DOHH2 (cell line): ENCODE results near the gene TMEM106C.
A peak's percentile ranks its signal among the peaks of the same experiment; 100 is the strongest.

ENCODE experiments used
- H3F3A ChIP-seq: fragments of 200-600 bp; sonication (generic), shearing (Covaris generic); 2 replicates; pipeline ENCODE4 v1.6.0; 2016; ENCODE audit warnings: antibody characterized with exemption, mild to moderate bottlenecking; ENCODE audit not compliant: control insufficient read depth, insufficient read depth
- H3K27ac ChIP-seq: fragments of 200-600 bp; sonication (generic); 2 replicates; pipeline ENCODE4 v1.5.1; 2014; ENCODE audit warnings: low read depth, mild to moderate bottlenecking, low read length, moderate library complexity
- H3K27me3 ChIP-seq: fragments of 200-600 bp; sonication (generic); 2 replicates; pipeline ENCODE4 v1.6.1; 2014; ENCODE audit warnings: mild to moderate bottlenecking, low read length, mixed read lengths; ENCODE audit not compliant: control insufficient read depth
- H3K36me3 ChIP-seq: fragments of 200-600 bp; sonication (generic); 2 replicates; pipeline ENCODE4 v1.6.1; 2014; ENCODE audit warnings: mild to moderate bottlenecking, low read length, moderate library complexity, mixed read lengths; ENCODE audit not compliant: control insufficient read depth
- H3K4me1 ChIP-seq: fragments of 200-600 bp; sonication (generic); 2 replicates; pipeline ENCODE4 v1.6.1; 2014; ENCODE audit warnings: mild to moderate bottlenecking, low read length, mixed read lengths; ENCODE audit not compliant: control insufficient read depth
- H3K4me2 ChIP-seq: fragments of 200-600 bp; sonication (generic); 2 replicates; pipeline ENCODE4 v1.6.0; 2014; ENCODE audit warnings: mild to moderate bottlenecking, low read length, moderate library complexity
- H3K4me3 ChIP-seq: fragments of 200-600 bp; sonication (generic); 2 replicates; pipeline ENCODE4 v1.5.1; 2014; ENCODE audit warnings: mild to moderate bottlenecking, low read length, mixed read lengths
- H3K79me2 ChIP-seq: fragments of 200-600 bp; sonication (generic); 2 replicates; pipeline ENCODE4 v1.6.1; 2014; ENCODE audit warnings: mild to moderate bottlenecking, low read length, mixed read lengths; ENCODE audit not compliant: control insufficient read depth
- H3K9me2 ChIP-seq: fragments of 200-600 bp; sonication (generic); replicated peaks from 2 replicates; pipeline ENCODE4 v1.6.1; 2014; ENCODE audit warnings: mild to moderate bottlenecking, low read length, mixed read lengths; ENCODE audit not compliant: control insufficient read depth
- H3K9me3 ChIP-seq: fragments of 200-600 bp; sonication (generic); 2 replicates; pipeline ENCODE4 v1.6.1; 2014; ENCODE audit warnings: antibody characterized with exemption, low read length, mixed read lengths; ENCODE audit not compliant: control insufficient read depth, insufficient read depth
- H4K20me1 ChIP-seq: fragments of 200-600 bp; sonication (generic); 2 replicates; pipeline ENCODE4 v1.6.0; 2014; ENCODE audit warnings: low read depth, mild to moderate bottlenecking, antibody characterized with exemption, low read length, moderate library complexity; ENCODE audit not compliant: control insufficient read depth, insufficient read depth
- CTCF ChIP-seq: fragments of 200-600 bp; sonication (generic); IDR thresholded peaks from one replicate; pipeline ENCODE4 v1.5.1; 2014; ENCODE audit warnings: antibody characterized with exemption, mild to moderate bottlenecking, low read depth, low read length; ENCODE audit not compliant: poor library complexity, severe bottlenecking
- EZH2phosphoT487 ChIP-seq: fragments of 200-600 bp; sonication (generic); IDR thresholded peaks from 2 replicates; pipeline ENCODE4 v1.6.1; 2017; ENCODE audit warnings: borderline replicate concordance, mild to moderate bottlenecking, antibody characterized with exemption, low read length, moderate library complexity, mixed read lengths

The TMEM106C gene

GRCh38 chr12:47947341-47947740 lies 16.1 kb upstream of the TMEM106C start:
- H3K4me3 ChIP-seq = no peak overlapping the region
- H3K36me3 ChIP-seq = no peaks in the 10 kb centered on the region
- no peaks in the 10 kb centered on the region for H3K9me3 ChIP-seq
- H3K27me3 ChIP-seq = peaks cover 7% of the 10 kb centered on the region; the same call in 1 of the 2 replicates
- H3K79me2 ChIP-seq = no peaks in the 10 kb centered on the region
- H4K20me1 ChIP-seq = no peaks in the 10 kb centered on the region
- no peak overlapping the region for H3K27ac ChIP-seq
- H3F3A ChIP-seq = no peaks in the 10 kb centered on the region
- no peaks in the 10 kb centered on the region for H3K4me1 ChIP-seq
- no peaks in the 10 kb centered on the region for H3K9me2 ChIP-seq
- TF ChIP-seq EZH2phosphoT487 (no peak), CTCF (no peak)
- H3K4me2 ChIP-seq = no peak overlapping the region

GRCh38 chr12:47949441-47950341 lies 13.7 kb upstream of the TMEM106C start:
- no peaks in the 10 kb centered on the region for H3F3A ChIP-seq
- H3K4me1 ChIP-seq = no peaks in the 10 kb centered on the region
- no peak overlapping the region for H3K27ac ChIP-seq
- H4K20me1 ChIP-seq = no peaks in the 10 kb centered on the region
- H3K36me3 ChIP-seq = no peaks in the 10 kb centered on the region
- TF ChIP-seq CTCF (peak; percentile 92), EZH2phosphoT487 (no peak)
- H3K79me2 ChIP-seq = no peaks in the 10 kb centered on the region
- H3K27me3 ChIP-seq = peaks cover 5% of the 10 kb centered on the region; the same call in 1 of the 2 replicates
- H3K4me3 ChIP-seq = no peak overlapping the region
- no peaks in the 10 kb centered on the region for H3K9me3 ChIP-seq
- H3K9me2 ChIP-seq = no peaks in the 10 kb centered on the region
- H3K4me2 ChIP-seq = no peak overlapping the region

GRCh38 chr12:47950856-47951468 lies 12.4 kb upstream of the TMEM106C start:
- Histone ChIP-seq H3K4me1 (no peaks in the 10 kb centered on the region), H3K4me2 (no peak overlapping the region), H3F3A (no peaks in the 10 kb centered on the region), H3K27me3 (peaks cover 5% of the 10 kb centered on the region; the same call in 1 of the 2 replicates), H3K4me3 (no peak overlapping the region), H3K27ac (no peak overlapping the region), H3K9me3 (no peaks in the 10 kb centered on the region), H3K9me2 (no peaks in the 10 kb centered on the region), H3K79me2 (no peaks in the 10 kb centered on the region), H4K20me1 (no peaks in the 10 kb centered on the region), H3K36me3 (no peaks in the 10 kb centered on the region)
- TF ChIP-seq CTCF (no peak), EZH2phosphoT487 (no peak)
